ENCODE data around the gene IL17RD. TPM values are rescaled to one million over a fixed set of nuclear protein-coding genes. Genes with fewer than 3 reads are reported as not detected.

The IL17RD gene
- total and polyA plus RNA-seq, 2 experiments from 2014 or later, result 10.7 to 104 TPM

DNA sequence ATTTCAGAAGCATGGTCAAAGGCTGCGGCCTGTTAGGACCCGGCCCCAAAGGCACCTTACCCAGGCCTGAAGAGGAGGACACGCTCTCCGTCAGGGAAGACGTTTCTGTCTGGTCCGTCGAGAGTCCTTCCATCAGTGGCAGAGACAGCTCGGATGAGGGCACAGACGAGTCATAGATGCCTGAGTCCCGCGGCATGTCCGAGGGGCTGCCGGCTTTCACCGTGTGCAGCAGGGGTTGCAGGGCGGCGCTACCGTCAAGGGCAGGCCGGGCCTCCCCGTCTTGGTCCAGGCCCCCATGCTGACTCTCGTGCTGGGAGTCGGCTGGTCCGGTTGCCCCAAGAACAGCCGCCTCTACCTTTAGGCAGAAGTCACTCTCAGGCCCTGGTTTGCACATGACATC is 67.6 kb downstream of the IL17RD start (continued):
- no peak for TF ChIP-seq ZNF462 (CRISPR knock-in tag; IDR thresholded peaks at IDR 0.05)
- TF ChIP-seq, protein P1, sequence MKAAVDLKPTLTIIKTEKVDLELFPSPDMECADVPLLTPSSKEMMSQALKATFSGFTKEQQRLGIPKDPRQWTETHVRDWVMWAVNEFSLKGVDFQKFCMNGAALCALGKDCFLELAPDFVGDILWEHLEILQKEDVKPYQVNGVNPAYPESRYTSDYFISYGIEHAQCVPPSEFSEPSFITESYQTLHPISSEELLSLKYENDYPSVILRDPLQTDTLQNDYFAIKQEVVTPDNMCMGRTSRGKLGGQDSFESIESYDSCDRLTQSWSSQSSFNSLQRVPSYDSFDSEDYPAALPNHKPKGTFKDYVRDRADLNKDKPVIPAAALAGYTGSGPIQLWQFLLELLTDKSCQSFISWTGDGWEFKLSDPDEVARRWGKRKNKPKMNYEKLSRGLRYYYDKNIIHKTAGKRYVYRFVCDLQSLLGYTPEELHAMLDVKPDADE (IDR thresholded peaks at IDR 0.05), result no peak
- no peak for TF ChIP-seq STAT1 (IDR thresholded peaks at IDR 0.05; ENCODE audit: unreplicated experiment)
- TF ChIP-seq NANOG (IDR thresholded peaks at IDR 0.05; ENCODE audit: borderline replicate concordance), result no peak

DNA sequence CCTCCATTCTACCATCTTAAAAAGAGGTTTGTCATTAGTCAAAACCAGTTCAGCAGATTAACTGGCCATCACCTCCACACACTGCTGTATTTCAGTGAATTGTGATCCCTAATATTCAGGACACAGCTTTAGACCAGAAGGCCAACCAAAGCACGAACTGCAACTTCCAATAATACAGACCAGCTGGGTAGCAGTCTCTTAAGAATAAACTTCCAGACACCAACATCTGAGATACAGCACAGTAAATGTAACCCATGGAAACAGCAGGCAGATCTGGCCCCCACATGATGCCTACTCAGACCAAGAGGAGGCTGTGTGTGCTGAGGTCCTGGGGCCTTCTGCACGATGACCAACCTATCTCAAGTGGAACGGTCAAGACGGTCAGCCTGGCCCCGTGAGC is 69.8 kb downstream of the IL17RD start:
- no peak overlapping the region for H3K4me3 Mint-ChIP-seq
- Histone ChIP-seq H3K4me1 (ENCODE audit: insufficient read depth) (peaks cover 4% of the 10 kb centered on the region; the same call in 1 of the 2 replicates), H2AFZ (no peak overlapping the region), H3K79me2 (replicated peaks; ENCODE audit: insufficient read depth) (peaks cover 19% of the 10 kb centered on the region), H3K27ac (ENCODE audit: low read depth) (0 out of 2 replicates have a peak overlapping the region, but pooled peaks have one; percentile 50), H3K4me3 (no peak overlapping the region), H3K9me2 (ENCODE audit: insufficient read depth) (no peaks in the 10 kb centered on the region), H3K27me3 (ENCODE audit: insufficient read depth) (no peaks in the 10 kb centered on the region), H3K4me2 (no peak overlapping the region), H4K20me1 (replicated peaks; ENCODE audit: insufficient read depth) (peaks cover 7% of the 10 kb centered on the region), H3K36me3 (ENCODE audit: insufficient read depth) (peaks cover 30% of the 10 kb centered on the region), H3F3A (replicated peaks; ENCODE audit: low read depth) (peaks cover 13% of the 10 kb centered on the region; the same call in 1 of the 2 replicates)
- H3K9me3 Mint-ChIP-seq, result no peaks in the 10 kb centered on the region
- ATAC-seq (no peak), DNase-seq (ENCODE audit: low spot score) (no peak)
- no peak for TF ChIP-seq EZH2phosphoT487 (IDR thresholded peaks at IDR 0.05; ENCODE audit: unreplicated experiment)
- TF ChIP-seq STAT1 (IDR thresholded peaks at IDR 0.05; ENCODE audit: unreplicated experiment), result no peak
- TF ChIP-seq, protein P2, sequence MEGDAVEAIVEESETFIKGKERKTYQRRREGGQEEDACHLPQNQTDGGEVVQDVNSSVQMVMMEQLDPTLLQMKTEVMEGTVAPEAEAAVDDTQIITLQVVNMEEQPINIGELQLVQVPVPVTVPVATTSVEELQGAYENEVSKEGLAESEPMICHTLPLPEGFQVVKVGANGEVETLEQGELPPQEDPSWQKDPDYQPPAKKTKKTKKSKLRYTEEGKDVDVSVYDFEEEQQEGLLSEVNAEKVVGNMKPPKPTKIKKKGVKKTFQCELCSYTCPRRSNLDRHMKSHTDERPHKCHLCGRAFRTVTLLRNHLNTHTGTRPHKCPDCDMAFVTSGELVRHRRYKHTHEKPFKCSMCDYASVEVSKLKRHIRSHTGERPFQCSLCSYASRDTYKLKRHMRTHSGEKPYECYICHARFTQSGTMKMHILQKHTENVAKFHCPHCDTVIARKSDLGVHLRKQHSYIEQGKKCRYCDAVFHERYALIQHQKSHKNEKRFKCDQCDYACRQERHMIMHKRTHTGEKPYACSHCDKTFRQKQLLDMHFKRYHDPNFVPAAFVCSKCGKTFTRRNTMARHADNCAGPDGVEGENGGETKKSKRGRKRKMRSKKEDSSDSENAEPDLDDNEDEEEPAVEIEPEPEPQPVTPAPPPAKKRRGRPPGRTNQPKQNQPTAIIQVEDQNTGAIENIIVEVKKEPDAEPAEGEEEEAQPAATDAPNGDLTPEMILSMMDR (conservative IDR thresholded peaks at IDR 0.05; ENCODE audit: low read depth in 2 of 2), result no peak
- TF ChIP-seq, protein P1 (IDR thresholded peaks at IDR 0.05), result no peak
- TF ChIP-seq ZNF331 (CRISPR knock-in tag; IDR thresholded peaks at IDR 0.05; ENCODE audit: low read depth), result no peak
- no peak for TF ChIP-seq CREB1 (CRISPR knock-in tag; IDR thresholded peaks at IDR 0.05; ENCODE audit: low read depth)
- TF ChIP-seq JUNB (IDR thresholded peaks at IDR 0.05; ENCODE audit: unreplicated experiment), result no peak
- TF ChIP-seq REST (IDR thresholded peaks at IDR 0.05; ENCODE audit: unreplicated experiment), result no peak
- H3K36me3 Mint-ChIP-seq (ENCODE audit: low read depth), result peaks cover 64% of the 10 kb centered on the region
- H3K27ac Mint-ChIP-seq, result no peak overlapping the region
- peaks cover 2% of the 10 kb centered on the region for H3K27me3 Mint-ChIP-seq (ENCODE audit: insufficient read depth, low read depth, poor library complexity)
- peaks cover 9% of the 10 kb centered on the region; the same call in 2 of the 3 replicates for H3K4me1 Mint-ChIP-seq
